Activated naive CD8-positive, alpha-beta T cell treated with anti-CD3 and anti-CD28 coated beads, Interleukin-2, amount 50 U/mL, for 16 hours (primary cell): Measurements from ENCODE around the gene RNF169.
"Not testable (repeated sequence)": the region's sequence is repeated elsewhere in the genome, so short reads cannot be mapped to it uniquely, and the experiment has no call there.

Experiments used
- DNase-seq: peaks from one replicate; pipeline ENCODE4 v3.0.0-alpha.2; 2020; ENCODE audit warnings: low read depth, low spot score

RNF169 gene

DNA sequence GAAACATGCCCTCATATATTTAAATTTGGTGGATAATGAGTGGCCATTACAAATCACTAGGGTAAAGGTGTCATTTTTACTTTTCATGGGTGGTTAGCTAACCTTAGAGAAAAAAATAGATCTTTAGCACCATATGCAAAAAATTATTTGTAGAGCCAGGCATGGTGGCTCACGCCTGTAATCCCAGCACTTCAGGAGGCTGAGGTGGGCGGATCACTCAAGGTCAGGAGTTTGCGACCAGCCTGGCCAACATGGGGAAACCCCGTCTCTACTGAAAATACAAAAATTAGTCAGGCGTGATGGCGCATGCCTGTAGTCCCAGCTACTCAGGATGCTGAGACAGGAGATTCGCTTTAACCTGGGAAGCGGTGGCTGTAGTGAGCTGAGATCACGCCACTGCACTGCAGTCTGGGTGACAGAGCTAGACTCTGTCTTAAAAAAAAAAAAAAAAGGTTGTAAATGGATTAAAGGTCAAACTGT is 19.6 kb downstream of the RNF169 start:
- not testable (repeated sequence) for DNase-seq

DNA sequence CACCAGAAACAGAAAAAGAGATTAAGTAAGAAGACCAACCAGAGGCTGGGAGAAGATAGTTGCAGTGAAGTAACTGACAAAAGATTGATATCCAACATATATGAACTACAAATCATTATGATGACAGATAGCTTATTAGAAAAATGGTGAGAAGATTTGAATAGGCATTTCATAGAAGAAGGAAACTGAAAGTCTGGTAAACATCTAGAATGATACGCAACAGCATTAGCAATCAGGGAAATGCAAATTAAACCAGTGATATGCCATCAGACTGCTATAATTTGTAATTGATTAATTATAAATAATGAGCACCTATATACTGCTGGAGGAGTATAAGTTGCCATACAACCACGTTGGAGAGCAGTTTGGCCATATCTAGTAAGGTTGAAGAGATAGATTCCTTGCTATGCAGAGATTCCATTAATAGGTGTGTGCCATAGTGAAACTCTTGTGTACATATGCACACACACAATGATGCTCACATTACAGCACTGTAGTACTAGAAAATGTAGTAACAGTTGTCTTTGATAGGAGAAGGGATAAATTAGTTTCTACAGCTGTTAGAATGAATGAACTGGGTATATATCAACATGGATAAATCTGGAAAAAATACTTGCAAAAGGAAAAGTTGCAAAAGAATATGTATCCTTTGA is 20.5 kb downstream of the RNF169 start:
- DNase-seq: no peak

DNA sequence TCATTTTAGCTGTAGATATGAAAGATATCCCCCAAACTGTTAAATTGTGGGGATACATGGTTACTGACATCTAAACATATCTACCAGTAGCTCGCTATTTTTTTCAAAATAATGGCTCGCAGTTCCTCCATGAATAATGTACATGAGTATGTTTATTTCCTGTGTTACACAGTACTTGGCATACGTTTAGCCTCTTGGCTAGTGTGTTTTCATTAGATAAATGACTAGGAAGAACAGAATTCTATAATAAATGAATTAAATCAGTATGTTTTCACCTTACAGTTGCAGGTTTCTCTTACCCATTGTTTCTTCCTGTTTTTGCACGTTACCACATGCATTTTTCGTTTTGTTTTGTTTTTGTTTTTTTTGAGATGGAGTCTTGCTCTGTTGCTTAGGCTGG is 21.8 kb downstream of the RNF169 start:
- DNase-seq: no peak

DNA sequence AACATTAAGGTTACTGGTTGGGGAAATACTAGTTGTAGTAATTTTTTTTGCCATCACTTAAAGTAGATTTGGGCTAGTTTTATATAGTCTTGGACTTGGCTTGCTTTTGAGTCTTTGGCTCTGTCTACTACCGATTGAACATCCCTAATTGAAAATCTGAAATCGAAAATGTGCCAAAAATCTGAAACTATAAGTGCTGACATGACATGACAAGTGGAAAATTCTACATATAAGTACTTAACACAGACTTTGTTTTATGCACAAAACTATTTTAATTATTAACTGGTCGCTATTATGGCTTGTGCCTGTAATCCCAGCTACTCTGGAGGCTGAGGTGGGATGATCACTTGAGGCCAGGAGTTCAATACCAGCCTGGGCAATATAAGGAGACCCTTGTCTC is 22.5 kb downstream of the RNF169 start:
- DNase-seq: no peak

DNA sequence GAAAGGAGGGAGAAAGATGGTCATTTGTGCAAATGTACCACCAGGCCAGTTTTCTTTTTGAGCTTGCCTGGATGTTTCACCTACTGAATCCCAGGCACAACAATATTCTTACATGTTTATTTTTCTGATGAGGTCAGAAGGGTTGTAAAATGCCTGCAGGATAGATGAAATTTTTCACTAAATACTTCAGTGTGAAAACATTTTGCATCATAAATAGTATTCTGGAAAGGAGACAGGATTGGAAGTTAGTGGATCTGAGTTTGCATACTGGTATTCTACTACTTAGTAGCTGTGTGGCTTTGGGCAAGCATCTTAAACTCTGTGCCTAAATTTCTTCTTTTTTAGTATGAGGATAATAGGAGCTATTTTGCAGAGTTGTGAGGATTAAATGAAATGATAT is 24.8 kb downstream of the RNF169 start:
- no peak for DNase-seq

DNA sequence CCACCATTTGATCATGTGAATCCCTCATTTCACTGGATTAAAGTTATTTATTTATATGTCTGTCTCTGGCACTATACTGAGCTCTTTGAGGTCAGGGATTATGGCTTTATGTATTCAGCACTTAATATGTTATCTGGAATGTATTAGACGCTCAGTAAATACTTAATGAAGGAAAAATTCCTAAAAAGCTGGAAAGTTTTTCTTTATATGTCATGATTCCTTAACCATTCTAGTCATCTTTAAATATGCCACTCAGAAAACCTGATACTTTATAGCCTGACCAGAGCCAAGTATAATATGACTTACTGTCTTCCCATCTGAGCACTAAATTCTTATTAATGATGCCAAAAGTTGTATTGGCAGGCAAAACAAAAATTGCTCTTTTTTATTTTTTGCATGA is 27.1 kb downstream of the RNF169 start:
- no peak for DNase-seq

DNA sequence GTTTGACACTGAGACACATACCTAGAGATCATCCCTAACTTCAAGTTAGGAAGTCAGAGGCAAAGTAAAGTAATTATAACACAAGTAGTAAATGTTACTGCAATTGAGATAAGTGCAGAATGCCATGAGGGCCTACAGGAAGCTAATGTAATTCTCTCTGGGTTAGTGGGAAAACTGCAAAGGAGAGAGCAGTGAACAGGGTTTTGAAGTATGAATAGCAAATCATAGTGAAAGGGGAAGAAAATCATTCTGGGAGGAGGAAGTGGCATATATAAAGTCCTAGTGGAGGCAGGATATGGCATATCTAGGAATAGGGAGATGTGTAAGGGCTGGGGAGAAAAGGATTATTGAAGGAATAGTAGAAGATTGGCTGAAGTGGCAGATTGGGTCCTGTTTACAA is 27.9 kb downstream of the RNF169 start:
- no peak for DNase-seq

DNA sequence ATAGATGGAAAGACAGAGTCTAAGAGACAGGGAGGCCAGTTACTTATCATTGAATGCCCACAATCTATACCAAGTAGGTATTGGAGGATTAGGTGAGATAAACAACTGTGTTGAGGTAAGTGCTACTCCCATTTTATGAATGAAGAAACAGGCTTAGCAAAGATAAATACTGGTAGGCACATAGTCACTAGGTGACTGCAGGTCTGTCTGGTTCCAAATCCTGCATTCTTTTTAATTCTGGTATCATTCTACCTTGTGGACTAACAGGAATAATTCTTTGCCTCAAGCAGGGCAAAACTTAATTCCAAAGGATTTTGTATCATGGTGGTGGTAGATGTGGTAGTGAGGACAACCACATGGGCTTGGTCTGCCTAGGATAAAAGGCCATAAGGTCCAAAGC is 28.4 kb downstream of the RNF169 start:
- no peak for DNase-seq

DNA sequence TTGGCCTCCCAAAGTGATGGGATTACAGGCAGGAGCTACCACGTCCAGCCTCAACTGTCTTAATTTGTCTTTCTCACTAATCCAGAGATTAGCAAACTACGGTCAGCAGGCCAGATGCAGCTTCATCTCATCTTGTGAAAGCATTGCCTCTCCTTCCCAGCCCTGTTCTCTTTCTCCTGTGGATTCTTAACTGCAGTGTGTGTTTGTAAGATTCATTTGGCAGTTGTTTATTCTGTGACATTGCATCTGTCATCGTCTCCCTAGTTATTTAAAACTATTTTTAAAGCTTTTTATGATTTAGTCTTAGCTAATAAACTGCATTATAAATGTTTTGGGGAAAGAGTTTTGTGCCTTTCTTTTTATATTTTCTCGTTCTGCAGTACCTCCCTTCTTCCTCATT is 29.2 kb downstream of the RNF169 start:
- no peak for DNase-seq

DNA sequence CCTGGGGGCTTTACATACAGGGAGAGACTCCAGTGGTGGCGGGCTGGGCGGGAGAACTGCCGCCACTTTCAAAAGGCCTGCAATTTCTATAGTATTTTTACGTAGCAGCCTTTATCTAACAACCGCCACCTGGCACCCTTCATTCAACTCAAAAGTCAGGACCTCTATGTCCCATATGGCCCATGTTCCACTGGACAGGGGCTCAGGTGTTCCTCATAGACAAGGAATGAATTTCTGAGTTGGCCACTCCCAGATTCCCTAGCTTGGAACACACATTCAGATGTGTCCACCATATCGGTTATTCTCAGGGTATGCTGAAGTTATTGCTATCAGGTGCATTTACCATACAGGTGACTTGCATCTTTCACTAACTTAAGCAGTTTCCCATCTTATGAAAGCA is 29.9 kb downstream of the RNF169 start:
- no peak for DNase-seq

DNA sequence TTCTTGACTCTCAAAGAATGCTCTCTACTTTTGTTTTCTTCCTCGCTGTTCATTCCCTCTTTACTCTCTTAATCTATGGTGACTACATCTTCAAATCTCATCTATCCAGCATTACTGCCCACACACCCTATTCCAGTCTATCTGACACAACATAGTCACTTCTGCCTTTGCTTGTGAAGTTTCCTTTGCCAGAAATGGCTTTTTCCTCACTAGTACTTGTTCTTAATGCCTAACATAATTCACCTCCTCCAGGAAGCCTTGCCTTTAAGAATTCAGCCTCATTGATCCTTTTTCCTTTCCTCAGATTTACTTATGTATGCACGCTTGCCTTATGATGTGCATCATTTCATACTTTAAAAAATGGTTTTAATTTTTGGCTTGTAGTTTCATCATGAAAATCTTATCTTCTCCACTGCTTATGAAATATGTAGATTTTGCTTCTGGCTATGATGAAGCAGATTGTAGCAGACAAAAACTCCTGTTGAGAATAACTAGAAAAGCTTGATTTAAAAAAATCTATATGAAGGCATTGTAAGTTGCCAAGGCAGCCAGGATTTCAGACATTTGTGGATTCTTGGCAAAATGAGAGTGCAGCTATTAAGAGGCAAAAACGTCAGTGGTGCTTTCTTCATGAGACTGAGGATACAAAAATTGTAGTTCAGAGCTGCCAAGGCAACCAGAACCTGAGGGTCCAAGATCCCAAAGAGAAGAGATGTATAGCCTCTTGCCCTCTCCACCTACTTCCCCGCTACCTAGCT is 31.8 kb downstream of the RNF169 start:
- DNase-seq: no peak

DNA sequence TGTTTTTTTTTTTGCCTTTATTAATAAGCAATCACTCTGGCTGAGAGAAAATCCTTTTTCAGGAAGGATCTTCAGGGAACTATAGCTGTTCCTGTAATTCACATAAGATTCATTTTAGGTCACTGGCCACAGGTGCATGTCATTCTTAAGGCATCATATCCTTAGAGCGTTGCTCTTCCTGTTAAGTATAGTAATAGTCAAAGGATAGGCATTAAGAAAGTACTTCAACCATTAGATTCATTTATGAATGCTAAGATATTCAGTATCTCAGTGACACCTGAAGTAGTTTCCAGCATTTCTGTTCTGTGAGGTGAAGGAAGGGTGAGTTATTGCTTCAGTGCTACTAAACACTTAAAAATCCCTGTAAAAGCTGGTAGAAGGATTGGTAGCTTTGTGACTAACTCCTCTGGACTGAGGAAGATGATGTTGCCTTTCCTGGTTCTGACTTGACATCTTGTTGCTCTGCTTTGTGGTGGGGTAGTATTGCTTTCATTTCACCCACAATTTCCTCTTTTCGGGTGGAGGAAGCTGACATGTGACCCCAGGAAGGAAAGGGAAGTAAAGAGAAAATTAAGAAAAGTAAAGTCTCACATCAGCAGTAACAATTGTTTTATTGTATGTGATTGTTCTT is 34.7 kb downstream of the RNF169 start:
- DNase-seq: no peak

DNA sequence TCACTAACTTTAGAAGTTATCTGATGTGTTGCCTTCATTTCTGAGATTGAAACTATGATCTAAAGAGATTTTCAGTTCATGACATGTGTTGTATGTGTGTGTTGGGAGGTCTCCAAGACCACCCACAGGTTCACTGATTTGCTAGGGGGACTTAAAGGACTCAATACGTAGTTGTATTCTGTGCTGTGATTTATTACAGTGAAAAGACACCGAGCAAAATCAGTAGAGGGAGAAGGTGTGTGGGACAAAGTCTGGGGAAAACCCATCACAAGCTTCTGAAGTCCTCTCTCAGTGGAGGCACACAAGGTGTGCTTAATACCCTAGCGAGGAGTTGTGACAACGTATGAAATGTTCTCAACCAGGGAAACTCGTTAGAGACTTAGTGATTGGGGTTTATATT is 35.6 kb downstream of the RNF169 start:
- DNase-seq: no peak

DNA sequence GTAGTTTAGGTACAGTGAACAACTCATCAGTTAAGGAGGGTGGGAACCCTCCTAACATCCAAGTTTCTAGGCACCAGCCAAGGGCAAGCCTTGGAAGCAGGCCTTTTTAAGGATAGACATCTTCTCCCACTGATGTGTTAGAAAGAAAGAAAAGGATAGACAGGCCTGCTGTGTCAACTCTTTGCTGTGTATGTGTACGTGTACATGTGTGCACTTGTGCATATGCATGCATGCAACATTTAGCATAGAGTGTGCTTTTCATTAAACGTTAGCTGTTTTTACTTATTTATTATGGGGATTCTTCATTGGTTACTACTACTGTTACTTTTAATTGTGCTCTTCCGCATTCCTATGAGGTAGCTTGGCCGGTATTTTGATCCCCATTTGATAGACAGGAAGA is 36.1 kb downstream of the RNF169 start:
- DNase-seq: no peak

DNA sequence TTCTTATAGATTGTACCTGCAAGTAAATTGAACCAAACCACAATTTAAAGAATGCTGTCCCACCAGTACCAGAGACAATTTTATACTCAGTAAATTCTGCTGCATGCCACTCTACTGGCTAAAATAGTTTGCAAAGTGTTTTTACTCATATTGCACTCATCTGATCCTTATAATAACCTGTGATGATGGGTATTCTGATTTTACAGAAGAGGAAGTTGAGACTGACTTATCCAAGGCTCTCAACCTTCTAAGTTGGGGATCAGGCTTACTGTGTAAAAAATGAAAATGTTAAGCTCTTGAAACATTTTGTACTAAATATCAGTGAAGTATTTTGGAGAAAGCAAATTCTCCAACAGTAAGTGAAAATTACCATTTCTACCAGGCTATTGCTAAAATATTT is 37.9 kb downstream of the RNF169 start:
- DNase-seq: no peak

DNA sequence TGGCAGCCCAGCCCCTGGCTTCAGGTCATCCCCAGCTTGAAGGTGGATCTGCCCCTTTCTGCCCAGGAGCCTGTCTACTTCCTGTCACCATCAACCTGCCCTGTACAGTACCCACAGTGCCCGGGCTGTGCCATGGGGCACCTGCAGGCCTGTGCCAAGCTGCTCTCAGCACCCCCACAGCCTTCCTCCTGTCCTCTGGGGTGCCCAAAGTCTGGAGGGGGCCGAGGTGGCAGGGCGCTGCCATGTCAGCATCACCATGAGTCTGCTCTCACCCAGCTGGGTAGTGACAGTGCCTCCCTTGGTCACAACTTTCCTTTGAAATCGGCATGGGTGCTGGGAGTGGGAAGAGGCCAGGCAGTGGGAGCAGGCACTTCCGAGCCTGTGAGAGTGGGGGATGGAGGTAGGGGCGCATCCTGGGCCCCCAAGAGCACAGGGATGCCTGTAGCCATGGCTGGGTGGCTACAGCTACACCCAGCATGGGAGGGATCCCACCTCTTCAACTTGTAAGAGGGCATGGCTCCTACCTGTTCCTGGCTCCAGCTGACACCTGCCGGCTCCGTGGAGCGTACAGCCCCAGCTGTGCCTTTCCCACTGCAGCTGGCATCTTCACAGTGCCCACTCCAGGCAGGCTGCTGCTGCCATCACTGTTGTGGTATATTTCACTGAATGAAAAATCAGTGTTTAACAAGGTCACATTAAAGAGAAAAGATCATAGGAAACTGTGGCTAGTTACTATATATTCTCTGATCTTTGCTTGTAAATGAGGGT is 42.9 kb downstream of the RNF169 start:
- no peak for DNase-seq

DNA sequence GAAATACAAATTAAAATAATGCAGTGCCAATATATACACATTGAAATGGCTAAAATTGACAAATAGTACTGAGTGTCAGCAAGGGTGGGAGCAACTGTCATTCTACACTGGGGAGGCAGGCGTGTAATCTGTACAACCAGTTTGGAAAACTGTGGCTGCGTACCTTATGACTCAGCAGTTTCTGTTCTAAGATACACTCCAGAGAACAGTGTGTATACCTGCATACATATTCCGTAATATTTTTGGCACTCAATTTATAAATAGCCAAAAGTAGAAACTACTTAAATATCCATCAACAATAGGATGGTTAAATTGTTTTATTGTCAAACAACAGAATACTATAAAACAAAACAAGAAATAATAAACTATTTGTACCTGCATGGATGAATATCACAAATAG is 57.6 kb downstream of the RNF169 start:
- DNase-seq: no peak

DNA sequence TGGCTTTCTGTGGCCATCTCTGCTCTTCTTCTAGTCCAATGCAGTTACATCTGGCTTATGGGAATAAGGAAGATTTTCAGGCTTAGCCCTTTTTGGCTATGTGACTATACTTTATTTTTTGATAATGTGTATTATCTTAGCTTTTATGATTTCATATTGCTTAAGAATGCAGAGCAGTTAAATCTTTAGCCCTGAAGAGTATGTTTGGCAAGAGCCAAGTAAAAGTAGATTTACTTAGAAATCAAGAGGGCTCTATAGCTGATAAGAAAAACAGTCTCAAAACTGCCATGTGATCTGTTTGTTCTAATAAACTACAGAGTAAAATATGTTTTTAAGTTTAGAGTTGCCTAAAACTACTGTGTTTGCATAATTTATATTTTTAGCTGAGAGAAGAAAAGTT is 61.2 kb downstream of the RNF169 start:
- DNase-seq: no peak

DNA sequence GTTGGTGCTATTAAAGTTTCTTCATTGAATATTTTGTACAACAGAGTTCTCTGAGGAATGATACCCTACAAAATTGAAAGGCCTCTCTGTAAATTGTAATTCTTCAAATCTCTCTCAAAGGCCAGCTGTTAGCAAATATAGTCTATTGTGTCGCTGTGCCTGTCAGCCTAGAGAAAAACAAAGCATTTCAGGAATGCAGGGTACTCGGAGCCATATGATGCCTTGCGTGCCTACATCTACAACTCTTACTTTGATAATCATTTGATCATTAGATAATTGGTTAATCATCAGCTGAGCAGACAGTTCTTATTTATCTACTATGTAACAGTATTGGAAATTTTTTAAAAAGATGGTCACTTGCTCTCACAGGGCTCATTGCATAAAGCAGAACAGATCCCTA is 67.3 kb downstream of the RNF169 start:
- DNase-seq: no peak

DNA sequence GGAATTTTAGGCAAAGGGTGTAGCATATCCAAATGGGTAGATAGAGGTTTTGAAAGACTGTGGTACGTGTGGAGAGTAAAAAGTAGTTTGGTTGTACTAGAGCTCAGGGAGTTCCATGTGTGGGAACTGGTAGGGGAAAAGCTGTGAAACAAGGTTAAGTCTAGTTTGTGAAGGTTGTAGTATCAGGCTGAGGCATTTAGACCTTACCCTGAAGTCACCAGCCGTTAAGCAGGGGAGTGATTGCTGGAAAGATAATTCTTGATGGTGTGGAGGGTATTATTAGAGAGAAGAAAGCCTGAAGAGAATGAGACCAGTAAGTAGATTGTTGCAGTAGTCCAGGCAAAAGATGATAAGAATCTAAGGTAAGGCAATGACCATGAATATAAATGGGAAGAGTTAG is 68.0 kb downstream of the RNF169 start:
- no peak for DNase-seq

DNA sequence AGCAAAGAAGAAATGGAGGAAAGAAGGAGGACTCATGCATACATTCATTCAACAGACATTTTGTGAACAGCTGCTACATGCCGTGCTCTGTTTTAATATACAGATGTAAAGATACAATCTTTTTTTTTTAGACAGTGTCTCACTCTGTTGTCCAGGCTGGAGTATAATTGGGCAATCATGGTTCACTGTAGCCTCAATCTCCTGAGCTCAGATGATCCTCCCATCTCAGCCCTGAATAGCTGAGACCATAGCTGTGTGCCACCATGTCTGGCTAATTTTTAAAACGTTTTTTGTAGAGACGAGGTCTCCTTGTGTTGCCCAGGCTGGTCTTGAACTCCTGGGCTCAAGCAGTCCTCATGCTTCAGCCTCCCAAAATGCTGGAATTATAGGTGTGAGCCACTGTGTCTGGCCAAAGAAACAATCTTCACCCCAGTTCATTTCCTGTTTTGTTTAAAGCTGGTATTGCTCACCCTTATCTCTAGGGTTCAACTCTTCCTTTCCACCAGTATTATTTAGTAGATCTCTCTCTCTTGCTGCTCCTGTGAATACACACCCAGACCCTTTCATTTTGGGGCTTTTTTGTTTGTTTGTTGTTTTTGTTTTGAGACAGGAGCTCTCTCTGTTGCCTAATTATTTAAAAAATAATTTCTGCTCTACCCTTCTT is 69.8 kb downstream of the RNF169 start:
- DNase-seq: no peak

DNA sequence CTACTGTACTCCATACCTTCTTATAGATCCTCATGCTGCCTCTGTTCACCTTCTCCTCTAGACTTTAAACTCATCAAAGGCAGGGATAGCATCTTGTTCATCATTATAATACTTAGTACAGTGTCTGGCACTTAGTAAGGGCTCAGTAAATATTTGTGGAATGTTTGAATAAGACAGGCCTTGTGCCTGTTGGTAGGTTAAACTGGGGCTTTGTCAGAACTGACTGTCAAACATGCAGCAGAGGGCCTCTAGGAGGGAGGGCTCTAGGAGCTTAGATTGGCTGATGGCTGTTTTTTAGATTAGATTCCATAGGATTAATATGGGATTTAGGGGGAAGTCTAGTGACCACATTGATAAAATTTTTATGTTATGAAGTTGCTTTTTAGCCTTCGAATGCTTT is 70.8 kb downstream of the RNF169 start:
- DNase-seq: no peak
